Measurements from ENCODE around the gene ZBP1. TPM values are rescaled to one million over a fixed set of nuclear protein-coding genes. Genes with fewer than 3 reads are reported as not detected.
"Not testable (repeated sequence)": the region's sequence is repeated elsewhere in the genome, so short reads cannot be mapped to it uniquely, and the experiment has no call there.

The ZBP1 gene
- total RNA-seq, 1 donor from 2014 or later = 0.43 TPM

DNA sequence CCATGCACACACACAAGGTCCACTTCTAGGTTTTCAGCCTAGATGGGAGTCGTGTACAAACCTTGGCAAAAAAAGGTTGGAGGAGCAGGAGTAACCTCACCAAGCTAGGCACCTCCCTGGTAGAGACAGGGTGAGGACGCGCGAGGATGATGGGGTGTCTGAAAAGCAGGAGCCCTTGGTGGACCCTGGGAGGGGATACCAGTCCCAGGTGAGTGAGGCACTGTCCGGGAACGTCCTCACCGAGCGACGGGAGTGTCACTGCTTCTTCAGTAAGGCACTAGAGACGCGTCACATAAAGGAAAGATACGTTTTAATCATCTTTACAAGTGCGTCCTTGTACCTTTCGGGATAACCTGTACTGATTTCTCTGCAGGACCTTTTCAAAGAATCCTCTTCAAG lies 29.4 kb upstream of the ZBP1 start:
- peak; percentile 70 for DNase-seq (ENCODE audit: low spot score)
- intact Hi-C loops (cut with DNase I) = no loop called here

DNA sequence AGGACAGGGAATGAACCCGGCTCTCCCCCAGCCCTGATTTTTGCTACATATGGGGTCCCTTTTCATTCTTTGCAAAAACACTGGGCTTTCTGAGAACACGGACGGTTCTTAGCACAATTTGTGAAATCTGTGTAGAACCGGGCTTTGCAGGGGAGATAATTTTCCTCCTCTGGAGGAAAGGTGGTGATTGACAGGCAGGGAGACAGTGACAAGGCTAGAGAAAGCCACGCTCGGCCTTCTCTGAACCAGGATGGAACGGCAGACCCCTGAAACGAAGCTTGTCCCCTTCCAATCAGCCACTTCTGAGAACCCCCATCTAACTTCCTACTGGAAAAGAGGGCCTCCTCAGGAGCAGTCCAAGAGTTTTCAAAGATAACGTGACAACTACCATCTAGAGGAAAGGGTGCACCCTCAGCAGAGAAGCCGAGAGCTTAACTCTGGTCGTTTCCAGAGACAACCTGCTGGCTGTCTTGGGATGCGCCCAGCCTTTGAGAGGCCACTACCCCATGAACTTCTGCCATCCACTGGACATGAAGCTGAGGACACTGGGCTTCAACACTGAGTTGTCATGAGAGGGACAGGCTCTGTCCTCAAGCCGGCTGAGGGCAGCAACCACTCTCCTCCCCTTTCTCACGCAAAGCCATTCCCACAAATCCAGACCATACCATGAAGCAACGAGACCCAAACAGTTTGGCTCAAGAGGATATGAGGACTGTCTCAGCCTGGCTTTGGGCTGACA lies 28.8 kb upstream of the ZBP1 start:
- DNase-seq (ENCODE audit: low spot score) = peak; percentile 41
- intact Hi-C loops (cut with DNase I) = no loop called here

DNA sequence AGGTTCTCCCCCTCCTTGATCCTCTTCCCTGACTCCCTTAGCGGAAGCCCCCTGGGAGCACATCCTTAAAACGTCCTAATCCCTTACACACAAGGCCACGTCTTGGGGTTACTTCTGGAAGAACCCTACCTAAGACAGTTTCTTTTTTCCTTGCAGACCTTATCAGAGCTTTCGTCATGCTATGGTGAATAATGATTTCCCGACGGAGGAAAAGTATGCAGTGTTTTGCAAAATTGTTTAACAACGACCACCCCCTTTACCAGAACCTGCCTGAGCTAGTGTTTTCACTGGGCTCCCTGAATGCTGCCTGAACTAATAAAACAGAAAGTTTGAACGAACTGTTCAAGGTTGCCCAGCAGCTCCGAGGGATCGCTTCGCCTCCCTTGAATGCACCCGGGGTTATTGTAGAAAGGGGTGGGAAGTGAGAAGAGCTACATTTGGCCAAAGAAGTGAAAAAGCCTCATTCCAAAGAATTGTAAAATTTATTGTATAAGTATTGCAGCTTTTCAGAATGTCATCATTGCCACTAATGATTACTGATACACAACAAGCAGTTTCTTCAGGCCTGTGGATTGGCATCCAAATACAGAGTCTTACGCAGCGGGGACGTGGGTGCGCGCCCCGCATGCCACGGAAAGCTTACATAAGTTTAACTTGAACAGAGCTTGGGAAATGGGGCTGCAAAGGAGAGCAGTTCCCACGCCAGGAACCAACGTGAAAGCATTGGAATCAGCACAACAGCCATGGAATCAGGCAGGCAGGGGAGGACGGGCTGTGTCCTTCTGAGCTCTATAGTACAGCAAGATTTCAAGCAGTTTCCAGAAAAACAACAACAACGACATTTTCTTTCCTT lies 27.9 kb upstream of the ZBP1 start:
- DNase-seq (ENCODE audit: low spot score) = peak; percentile 54
- intact Hi-C loops (cut with DNase I) = no loop called here

DNA sequence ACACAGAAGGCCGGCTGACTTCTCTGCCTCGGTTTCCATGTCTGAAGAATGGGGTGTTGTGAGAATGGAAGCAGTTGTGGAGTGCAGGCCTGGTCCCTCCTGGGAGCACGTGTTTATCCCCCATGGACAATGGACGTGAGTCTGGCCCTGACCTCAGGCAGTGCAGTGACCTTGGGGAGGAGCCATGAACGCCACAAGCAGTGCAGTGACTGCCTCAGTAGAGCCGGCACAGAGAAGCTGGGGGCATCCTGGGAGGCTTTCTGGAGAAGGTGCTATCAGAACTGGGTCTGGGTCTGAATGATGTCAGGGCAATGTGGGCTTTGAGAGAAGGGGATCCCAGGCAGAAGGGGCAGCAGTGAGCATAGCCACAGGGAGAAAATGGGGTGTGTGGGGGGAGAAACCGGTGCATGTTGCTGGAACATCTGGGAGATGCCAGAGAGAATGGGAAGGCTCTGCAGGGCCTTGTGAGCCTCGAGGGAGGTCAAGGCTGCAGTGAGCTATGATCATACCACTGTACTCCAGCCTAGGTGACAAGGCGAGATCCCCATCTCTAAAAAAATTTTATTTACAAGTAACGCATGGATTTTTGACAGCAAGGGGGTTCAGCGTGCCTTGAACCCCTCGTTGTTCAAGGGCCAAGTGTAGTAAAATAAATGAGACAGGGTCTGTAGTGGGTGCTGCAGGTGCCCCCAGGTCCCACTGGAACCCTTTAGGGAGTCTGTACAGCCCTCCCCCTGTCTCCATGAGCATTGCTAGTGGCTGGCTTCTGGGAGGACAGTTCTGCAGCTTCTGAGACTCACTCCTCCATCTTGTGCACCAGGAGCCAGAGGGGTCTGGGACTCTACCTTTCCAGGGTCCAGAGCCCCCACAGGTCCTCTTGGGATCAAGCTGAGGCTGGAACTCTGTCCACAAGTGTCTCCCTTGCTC lies 27.0 kb upstream of the ZBP1 start:
- DNase-seq (ENCODE audit: low spot score) = peak; percentile 66
- intact Hi-C loops (cut with DNase I) = no loop called here

DNA sequence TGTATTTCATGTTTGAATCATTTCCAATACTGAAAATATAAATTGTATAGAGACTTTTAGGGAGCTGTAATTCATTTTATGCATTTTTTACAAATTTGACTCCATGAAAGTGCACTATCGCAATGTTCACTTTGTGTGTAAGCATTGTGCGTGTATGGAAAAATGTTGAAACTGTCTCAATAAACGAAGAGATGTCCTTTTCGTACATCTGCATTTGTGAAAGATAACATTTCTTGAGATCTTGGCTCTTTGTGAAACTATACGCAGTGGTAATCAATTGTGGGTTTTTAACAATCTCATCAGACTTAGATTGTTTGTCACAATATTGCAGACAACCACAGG lies 18.6 kb upstream of the ZBP1 start:
- DNase-seq (ENCODE audit: low spot score) = no peak
- intact Hi-C loops (cut with DNase I) = no loop called here

DNA sequence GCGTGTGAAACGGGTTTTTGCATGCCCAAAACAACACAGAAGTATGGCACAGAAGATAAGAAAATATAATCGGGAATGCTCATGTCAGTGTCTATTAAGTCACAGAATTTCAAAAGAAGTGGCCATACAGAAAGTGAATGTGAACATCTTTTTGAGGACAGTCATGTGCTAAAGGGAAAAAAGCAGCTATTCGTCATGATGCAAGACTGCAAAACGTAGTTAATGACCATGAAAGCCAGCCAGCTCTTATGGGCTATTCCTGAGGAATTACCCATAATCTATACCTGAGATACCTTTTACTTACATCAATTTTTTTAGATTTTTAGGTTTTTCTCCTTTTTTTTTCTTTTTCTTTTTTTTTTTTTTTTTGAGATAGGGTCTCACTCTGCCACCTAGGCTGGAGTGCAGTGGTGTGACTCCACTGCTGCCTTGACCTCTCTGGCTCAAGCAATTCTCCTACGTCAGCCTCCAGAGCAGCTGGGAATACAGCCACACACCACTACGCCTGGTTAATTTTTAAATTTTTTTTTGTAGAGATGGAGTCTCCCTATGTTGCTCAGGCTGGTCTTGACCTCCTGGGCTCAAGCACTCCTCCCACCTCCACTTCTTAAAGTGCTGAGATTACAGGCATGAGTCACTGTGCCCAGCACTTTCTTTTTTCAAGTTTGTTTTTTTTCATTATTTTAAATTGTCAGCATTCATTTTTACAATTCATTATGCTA lies 18.1 kb upstream of the ZBP1 start:
- intact Hi-C loops (cut with DNase I) = no loop called here
- no peak for DNase-seq (ENCODE audit: low spot score)

DNA sequence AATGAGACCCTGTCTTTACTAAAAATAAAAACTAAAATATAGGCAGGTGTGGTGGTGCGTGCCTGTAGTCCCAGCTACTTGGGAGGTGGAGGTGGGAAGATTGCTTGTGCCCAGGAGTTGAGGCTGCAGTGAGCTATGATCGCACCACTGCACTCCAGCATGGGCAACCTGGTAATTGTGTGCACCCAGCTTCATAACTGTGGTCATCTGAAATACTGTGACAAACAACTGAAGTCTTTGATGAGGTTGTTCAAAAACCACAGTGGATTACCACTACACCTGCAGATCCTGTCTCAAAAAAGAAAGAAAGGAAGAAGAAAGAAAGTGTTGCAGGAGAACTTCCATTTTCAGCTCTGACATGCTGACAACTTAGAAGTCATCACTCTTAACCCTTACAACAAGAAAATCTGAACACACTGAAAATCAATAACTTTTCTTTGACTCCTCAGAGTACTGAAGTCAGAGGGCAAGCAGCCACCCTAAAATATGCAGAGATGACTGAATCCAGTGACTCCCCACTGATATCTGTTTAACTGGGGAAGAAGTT lies 13.8 kb upstream of the ZBP1 start:
- intact Hi-C loops (cut with DNase I) = no loop called here
- peak; percentile 41 for DNase-seq (ENCODE audit: low spot score)

DNA sequence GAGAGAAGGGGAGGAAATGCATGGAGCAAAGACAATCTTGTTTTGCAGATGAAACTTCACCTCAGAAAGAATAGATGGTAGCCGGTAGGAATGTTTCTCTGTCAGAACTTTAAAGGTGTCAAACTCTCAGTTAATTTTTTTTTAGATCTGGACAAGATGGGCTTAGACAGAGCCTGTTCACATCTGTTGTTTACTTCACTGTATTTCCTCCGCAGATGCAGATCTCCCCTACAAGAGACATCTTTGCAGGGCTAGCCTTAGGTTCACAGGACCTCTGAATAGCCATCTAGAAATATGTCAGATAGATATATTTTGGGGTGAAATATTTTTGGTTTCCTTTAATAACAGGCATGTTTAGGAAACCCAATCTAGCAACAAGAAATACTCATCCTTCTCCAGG lies 12.1 kb upstream of the ZBP1 start:
- intact Hi-C loops (cut with DNase I) = no loop called here

GRCh38 chr20:57630061-57630460 lies 9.8 kb upstream of the ZBP1 start:
- intact Hi-C loops (cut with DNase I) = no loop called here
- DNase-seq (ENCODE audit: low spot score) = no peak

More for the DNA sequence above, 12.1 kb upstream of the ZBP1 start:
- no peak for DNase-seq (ENCODE audit: low spot score)

- DNase-seq (ENCODE audit: low spot score) = not testable (repeated sequence)
- intact Hi-C loops (cut with DNase I) = loop anchor here (10.0 kb wide), 1 partner anchor 545 kb away; no protein-coding TSS in a partner anchor
These were observed 9.3 kb upstream of the ZBP1 start for GRCh38 chr20:57629491-57629901.

- intact Hi-C loops (cut with DNase I) = loop anchor here (10.0 kb wide), 1 partner anchor 546 kb away; no protein-coding TSS in a partner anchor
- not testable (repeated sequence) for DNase-seq (ENCODE audit: low spot score)
These were observed 8.7 kb upstream of the ZBP1 start for GRCh38 chr20:57628962-57629308.

DNA sequence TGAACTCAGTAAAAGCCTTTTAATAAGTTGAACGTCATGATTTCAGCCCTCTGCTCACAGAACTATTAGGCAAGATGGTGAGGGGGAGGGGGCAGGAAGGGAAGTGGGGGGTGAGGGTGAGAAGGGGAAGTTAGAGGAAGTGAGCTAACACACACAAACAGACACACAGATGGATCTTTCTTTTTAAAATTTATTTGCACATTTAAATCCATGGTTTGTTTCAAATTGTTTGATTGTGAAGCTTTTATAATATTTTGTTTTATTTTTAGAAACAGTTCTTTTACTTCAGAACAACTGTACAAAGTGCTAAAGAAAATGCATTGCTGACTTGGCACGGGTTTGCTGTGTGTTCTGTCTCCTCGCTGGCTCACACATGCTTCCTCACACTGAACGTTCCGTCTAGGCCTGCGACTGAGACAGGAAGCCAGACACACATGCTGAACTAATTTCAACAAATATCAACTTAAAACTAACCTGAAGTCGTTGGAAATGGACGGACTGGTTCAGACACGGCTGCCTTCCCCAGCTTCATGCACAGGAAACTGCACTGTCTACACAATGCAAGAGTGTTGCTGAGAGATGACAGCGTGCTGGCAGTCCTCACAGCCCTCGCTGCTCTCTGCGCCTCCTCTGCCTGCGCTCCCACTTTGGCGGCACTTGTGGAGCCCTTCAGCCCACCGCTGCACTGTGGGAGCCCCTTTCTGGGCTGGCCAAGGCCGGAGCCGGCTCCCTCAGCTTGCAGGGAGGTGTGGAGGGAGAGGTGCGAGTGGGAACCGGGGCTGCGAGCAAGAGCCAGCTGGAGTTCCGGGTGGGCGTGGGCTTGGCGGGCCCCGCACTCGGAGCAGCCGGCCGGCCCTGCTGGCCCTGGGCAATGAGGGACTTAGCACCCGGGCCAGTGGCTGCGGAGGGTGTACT lies 8.1 kb upstream of the ZBP1 start:
- DNase-seq (ENCODE audit: low spot score) = no peak
- intact Hi-C loops (cut with DNase I) = loop anchor here (10.0 kb wide), 1 partner anchor 546 kb away; no protein-coding TSS in a partner anchor

DNA sequence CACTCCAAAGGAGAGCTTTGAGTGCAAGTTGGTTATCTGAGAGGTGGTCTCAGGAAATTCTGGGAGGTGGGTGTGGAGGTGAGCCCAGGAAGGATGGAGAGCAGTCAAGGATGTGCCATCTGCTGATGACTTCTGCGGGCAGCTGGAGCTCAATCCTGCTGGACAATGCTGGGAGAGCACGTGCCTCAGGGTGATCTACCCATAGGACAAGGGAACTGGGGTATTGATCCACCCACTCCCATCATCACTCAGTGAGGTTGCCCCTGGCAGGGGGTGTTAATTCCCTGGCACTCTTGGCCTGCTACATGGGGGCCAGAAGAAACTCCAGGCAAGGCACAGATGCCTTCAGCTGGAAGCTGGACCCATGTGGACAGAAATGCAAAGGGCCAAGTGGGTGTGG lies 7.1 kb upstream of the ZBP1 start:
- intact Hi-C loops (cut with DNase I) = loop anchor here (10.0 kb wide), 1 partner anchor 547 kb away; no protein-coding TSS in a partner anchor

GRCh38 chr20:57625978-57626377 lies 5.8 kb upstream of the ZBP1 start:
- no peak for DNase-seq (ENCODE audit: low spot score)
- intact Hi-C loops (cut with DNase I) = loop anchor here (10.0 kb wide), 1 partner anchor 549 kb away; no protein-coding TSS in a partner anchor

More for the DNA sequence above, 7.1 kb upstream of the ZBP1 start:
- DNase-seq (ENCODE audit: low spot score) = no peak

GRCh38 chr20:57625181-57625958 lies 5.1 kb upstream of the ZBP1 start:
- DNase-seq (ENCODE audit: low spot score) = no peak
- intact Hi-C loops (cut with DNase I) = loop anchor here (10.0 kb wide), 1 partner anchor 549 kb away; no protein-coding TSS in a partner anchor

DNA sequence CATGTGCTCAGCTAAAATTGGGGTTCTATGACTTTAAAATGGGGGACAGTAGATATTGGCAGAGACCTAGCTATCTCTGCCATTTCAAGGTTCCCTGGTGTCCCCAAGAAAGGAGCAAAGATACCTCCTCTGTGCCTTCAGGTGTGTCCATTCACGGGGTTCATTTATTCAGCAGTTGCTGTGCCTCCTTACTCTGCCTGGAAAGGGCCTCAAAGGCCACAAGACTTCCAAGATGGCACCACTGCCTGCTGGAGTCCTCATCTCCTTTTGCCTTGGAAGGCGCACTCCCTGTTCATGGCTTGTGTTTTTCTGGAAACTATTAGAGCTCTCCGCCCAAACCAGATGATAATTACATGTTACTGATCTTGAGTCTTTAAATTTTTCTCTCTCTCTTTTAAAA lies 3.9 kb upstream of the ZBP1 start:
- intact Hi-C loops (cut with DNase I) = loop anchor here (10.0 kb wide), 1 partner anchor 551 kb away; no protein-coding TSS in a partner anchor
- no peak for DNase-seq (ENCODE audit: low spot score)
